Panc1 (cell line): ENCODE results near the gene MBD3. TPM values are rescaled to one million over a fixed set of nuclear protein-coding genes. Genes with fewer than 3 reads are reported as not detected.

Source experiments
- ATAC-seq: fragments of 200-7000 bp; cut with Tn5 transposase; 2 replicates; pipeline ENCODE4 v1.9.1; 2020; ENCODE audit warnings: mild to moderate bottlenecking, moderate library complexity
- BruUV-seq: library from RNA; stranded (reverse); fragments of 400-500 nt; replicated peaks from 2 replicates; lab custom pipeline; 2021; lab: Mats Ljungman, UMichigan
- CTCF ChIA-PET: fragments of 300-600 bp; sonication (Branson Sonifier 250); formaldehyde crosslinking; loops from one replicate; lab custom pipeline; 2022; ENCODE audit warnings: antibody characterized with exemption; lab: Charles Lee
- POLR2A ChIA-PET: fragments of 300-600 bp; sonication (Branson Sonifier 250); formaldehyde crosslinking; loops from one replicate; lab custom pipeline; 2022; ENCODE audit warnings: antibody characterized with exemption; lab: Charles Lee
- DNase-seq: peaks from one replicate; pipeline ENCODE4 v3.0.0-alpha.2; 2010; ENCODE audit warnings: low read depth, low spot score
- H3K27ac ChIP-seq: 2 replicates; pipeline ENCODE4 v1.5.1; 2011; ENCODE audit warnings: mild to moderate bottlenecking, low read length, inconsistent platforms
- H3K27me3 ChIP-seq: fragments of 200-500 bp; sonication (Bioruptor generic); 2 replicates; pipeline ENCODE4 v1.6.0; 2014; ENCODE audit warnings: low read length, inconsistent platforms; ENCODE audit not compliant: control insufficient read depth, insufficient read depth
- H3K36me3 ChIP-seq: fragments of 200-500 bp; sonication (Bioruptor generic); 2 replicates; pipeline ENCODE4 v1.5.1; 2014; ENCODE audit warnings: inconsistent platforms, mild to moderate bottlenecking, low read length, moderate library complexity; ENCODE audit not compliant: control insufficient read depth, insufficient read depth
- H3K4me1 ChIP-seq: 2 replicates; pipeline ENCODE4 v1.5.1; 2011; ENCODE audit warnings: inconsistent platforms, mild to moderate bottlenecking, low read length, moderate library complexity; ENCODE audit not compliant: control insufficient read depth, insufficient read depth
- H3K4me3 ChIP-seq, 2 experiments: 2 replicates each; pipeline ENCODE4 v1.5.1; 2011 to 2012; ENCODE audit warnings: low read depth in 2 of 2, low read length in 2 of 2, mild to moderate bottlenecking in 2 of 2, inconsistent platforms in 1 of 2, moderate library complexity in 1 of 2
- H3K9me3 ChIP-seq: fragments of 200-500 bp; sonication (Bioruptor generic); 2 replicates; pipeline ENCODE4 v1.5.1; 2014; ENCODE audit warnings: low read depth, mild to moderate bottlenecking, inconsistent platforms, low read length, moderate library complexity; ENCODE audit not compliant: control insufficient read depth, insufficient read depth
- CTCF ChIP-seq: fragments of 450-650 bp; IDR thresholded peaks from 2 replicates; pipeline ENCODE4 v1.5.1; 2017; ENCODE audit warnings: mild to moderate bottlenecking
- POLR2AphosphoS5 ChIP-seq: IDR thresholded peaks from 2 replicates; pipeline ENCODE4 v1.6.1; 2012; ENCODE audit warnings: mild to moderate bottlenecking, low read depth, low read length, moderate library complexity
- REST ChIP-seq, 2 experiments: IDR thresholded peaks; 2 replicates each; pipeline ENCODE4 v1.6.1; 2011 to 2012; ENCODE audit warnings: low read depth in 2 of 2, control low read depth in 1 of 2, low read length in 1 of 2, mild to moderate bottlenecking in 1 of 2, moderate library complexity in 1 of 2; ENCODE audit not compliant: insufficient read depth in 1 of 2
- SIN3A ChIP-seq: IDR thresholded peaks from 2 replicates; pipeline ENCODE4 v1.6.1; 2012; ENCODE audit warnings: low read depth, mild to moderate bottlenecking, low read length, moderate library complexity, borderline replicate concordance; ENCODE audit not compliant: insufficient read depth
- TCF7L2 ChIP-seq: IDR thresholded peaks from 2 replicates; pipeline ENCODE4 v1.6.1; 2011; ENCODE audit warnings: mild to moderate bottlenecking, low read depth, low read length, inconsistent platforms
- in situ Hi-C: cut with HindIII; loops from 2 replicates; pipeline ENCODE4 v1.10.0; 2016; ENCODE audit warnings: low sequenced_read_pairs, low pct_unique_long_range_greater_than_20kb
- intact Hi-C: fragments of 100-400 bp; cut with micrococcal nuclease; formaldehyde crosslinking; loops from one replicate; pipeline ENCODE4 v1.10.0; 2022; ENCODE audit not compliant: unreplicated experiment
- total RNA-seq: library from RNA; stranded (reverse); gene quantifications from one replicate; pipeline ENCODE4 v1.2.1, GENCODE V29; 2021; ENCODE audit not compliant: unreplicated experiment

MBD3 gene
- total RNA-seq, 1 experiment from 2014 or later, result 139 TPM

- ATAC-seq, result peak; percentile 86
These were observed 25.8 kb upstream of the MBD3 start for GRCh38 chr19:1618157-1619093.

GRCh38 chr19:1616875-1617274 lies 24.2 kb upstream of the MBD3 start:
- ChIA-PET POLR2A (no interaction called here), CTCF (interaction anchor here (0.5 kb wide), 1 partner anchor 400 kb away, joined by 3 read pairs; no protein-coding TSS in a partner anchor)
- no peaks in the 10 kb centered on the region for H3K4me1 ChIP-seq
- in situ Hi-C loops (no loop called here), intact Hi-C loops (no loop called here)
- no peaks in the 10 kb centered on the region for H3K36me3 ChIP-seq
- no peaks in the 10 kb centered on the region for H3K27me3 ChIP-seq
- H3K9me3 ChIP-seq, result no peaks in the 10 kb centered on the region
- no TSS peak for BruUV-seq
- DNase-seq (no peak), ATAC-seq (no peak)
- TF ChIP-seq CTCF, result no peak
- TF ChIP-seq SIN3A, result no peak
- TF ChIP-seq TCF7L2, result no peak
- no peak for TF ChIP-seq POLR2AphosphoS5
- no peak for TF ChIP-seq REST (IDR thresholded peaks at IDR 0.05; ENCODE audit: insufficient read depth in 1 of 2, low read depth in 2 of 2, low read length in 1 of 2)
- no peak overlapping the region for H3K4me3 ChIP-seq
- H3K27ac ChIP-seq, result no peak overlapping the region

More at GRCh38 chr19:1618157-1619093, 25.8 kb upstream of the MBD3 start:
- in situ Hi-C loops, result no loop called here
- Histone ChIP-seq H3K36me3 (no peaks in the 10 kb centered on the region), H3K27me3 (no peaks in the 10 kb centered on the region), H3K4me1 (no peaks in the 10 kb centered on the region), H3K4me3 (no peak overlapping the region), H3K27ac (no peak overlapping the region), H3K9me3 (no peaks in the 10 kb centered on the region)
- no TSS peak for BruUV-seq
- intact Hi-C loops, result no loop called here
- TF ChIP-seq SIN3A (no peak), CTCF (peak; percentile 72)
- ChIA-PET POLR2A (no interaction called here), CTCF (no interaction called here)
- no peak for DNase-seq
